NCI-H187 treated with DMSO at 0.1 percent for 48 hours (cell line): ENCODE results near the gene GULP1.
"Not testable (repeated sequence)": the region's sequence is repeated elsewhere in the genome, so short reads cannot be mapped to it uniquely, and the experiment has no call there.

Experiments used
- DNase-seq: peaks from one replicate; lab custom pipeline; 2025; lab: John Stamatoyannopoulos, UW

GULP1 gene

GRCh38 chr2:188291617-188292347 lies at the start of gene GULP1:
GULP1 (plus strand) TSS chr2:188291874; CDS start chr2:188477703, 185,829 bp downstream.
- DNase-seq = no peak

- no peak for DNase-seq
Measured at GRCh38 chr2:188243381-188243780, 48.3 kb upstream of the GULP1 start.

- DNase-seq = no peak
Measured at GRCh38 chr2:188244383-188244782, 47.3 kb upstream of the GULP1 start.

GRCh38 chr2:188245230-188245629 lies 46.4 kb upstream of the GULP1 start:
- no peak for DNase-seq

GRCh38 chr2:188248513-188248912 lies 43.2 kb upstream of the GULP1 start:
- DNase-seq = no peak

- no peak for DNase-seq
Measured at GRCh38 chr2:188251034-188251433, 40.6 kb upstream of the GULP1 start.

GRCh38 chr2:188256420-188256819 lies 35.3 kb upstream of the GULP1 start:
- no peak for DNase-seq

- no peak for DNase-seq
Measured at GRCh38 chr2:188265315-188265714, 26.4 kb upstream of the GULP1 start.

- DNase-seq = no peak
Measured at GRCh38 chr2:188267776-188268175, 23.9 kb upstream of the GULP1 start.

GRCh38 chr2:188269004-188269403 lies 22.7 kb upstream of the GULP1 start:
- DNase-seq = no peak

- no peak for DNase-seq
Measured at GRCh38 chr2:188272121-188272520, 19.6 kb upstream of the GULP1 start.

- DNase-seq = no peak
Measured at GRCh38 chr2:188274274-188274673, 17.4 kb upstream of the GULP1 start.

- no peak for DNase-seq
Measured at GRCh38 chr2:188276255-188276654, 15.4 kb upstream of the GULP1 start.

- no peak for DNase-seq
Measured at GRCh38 chr2:188277786-188278185, 13.9 kb upstream of the GULP1 start.

GRCh38 chr2:188278388-188279092 lies 13.1 kb upstream of the GULP1 start:
- no peak for DNase-seq

GRCh38 chr2:188279093-188279445 lies 12.6 kb upstream of the GULP1 start:
- no peak for DNase-seq

GRCh38 chr2:188280811-188281222 lies 10.9 kb upstream of the GULP1 start:
- no peak for DNase-seq

- no peak for DNase-seq
Measured at GRCh38 chr2:188282907-188283306, 8.8 kb upstream of the GULP1 start.

- DNase-seq = not testable (repeated sequence)
Measured at GRCh38 chr2:188284251-188284650, 7.4 kb upstream of the GULP1 start.

- no peak for DNase-seq
Measured at GRCh38 chr2:188285049-188285448, 6.6 kb upstream of the GULP1 start.

GRCh38 chr2:188285774-188286173 lies 5.9 kb upstream of the GULP1 start:
- no peak for DNase-seq

GRCh38 chr2:188291142-188291616 lies 495 bp upstream of the GULP1 start:
- no peak for DNase-seq
